Endometrial microvascular endothelial cells (primary cell): ENCODE measurements around the gene CASP10. TPM values are rescaled to one million over a fixed set of nuclear protein-coding genes. Genes with fewer than 3 reads are reported as not detected.
"Not testable (repeated sequence)": the region's sequence is repeated elsewhere in the genome, so short reads cannot be mapped to it uniquely, and the experiment has no call there.

Experiments used
- in situ Hi-C: cut with HindIII; loops from 2 replicates; pipeline ENCODE4 v1.10.0; 2017; ENCODE audit warnings: low sequenced_read_pairs, low pct_unique_long_range_greater_than_20kb; ENCODE audit errors: inconsistent ontology term
- total RNA-seq: library from RNA; depleted of rRNA; stranded (reverse); fragments of >200 nt; gene quantifications from one replicate; pipeline ENCODE4 v1.2.3, GENCODE V29; 2015; ENCODE audit errors: inconsistent ontology term

CASP10 gene
- total RNA-seq, 1 donor from 2014 or later: 19.9 TPM

DNA sequence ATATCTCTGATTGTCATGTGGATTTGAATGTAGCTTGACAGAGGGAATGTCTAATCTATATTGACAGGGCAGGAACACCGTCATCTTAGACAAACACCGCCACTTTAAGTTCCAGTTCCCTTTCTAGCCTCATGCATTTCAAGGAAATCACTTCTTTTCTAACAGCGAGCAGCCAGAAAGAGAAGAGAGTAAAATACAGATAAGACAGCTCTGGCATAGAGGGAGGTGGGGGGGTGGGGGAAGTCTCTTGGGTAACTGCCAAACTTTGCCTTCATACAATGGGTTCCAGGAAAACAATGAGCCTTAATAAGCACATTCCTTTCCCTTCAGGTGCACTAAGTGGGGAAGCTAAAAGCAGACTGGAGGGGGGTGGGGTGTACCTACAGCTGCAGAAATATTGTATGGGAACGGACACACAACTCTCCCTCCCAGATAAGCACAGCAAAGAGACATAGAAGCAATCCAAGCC, 37.2 kb downstream of the CASP10 start:
- in situ Hi-C loops: loop anchor here (25.0 kb wide), 1 partner anchor 308 kb away; no protein-coding TSS in a partner anchor

GRCh38 chr2:201223089-201224073, 40.4 kb downstream of the CASP10 start:
- in situ Hi-C loops: loop anchor here (25.0 kb wide), 1 partner anchor 311 kb away; no protein-coding TSS in a partner anchor

GRCh38 chr2:201228271-201228911, 45.5 kb downstream of the CASP10 start:
- in situ Hi-C loops: no loop called here

GRCh38 chr2:201228912-201229290, 46.0 kb downstream of the CASP10 start:
- in situ Hi-C loops: no loop called here

DNA sequence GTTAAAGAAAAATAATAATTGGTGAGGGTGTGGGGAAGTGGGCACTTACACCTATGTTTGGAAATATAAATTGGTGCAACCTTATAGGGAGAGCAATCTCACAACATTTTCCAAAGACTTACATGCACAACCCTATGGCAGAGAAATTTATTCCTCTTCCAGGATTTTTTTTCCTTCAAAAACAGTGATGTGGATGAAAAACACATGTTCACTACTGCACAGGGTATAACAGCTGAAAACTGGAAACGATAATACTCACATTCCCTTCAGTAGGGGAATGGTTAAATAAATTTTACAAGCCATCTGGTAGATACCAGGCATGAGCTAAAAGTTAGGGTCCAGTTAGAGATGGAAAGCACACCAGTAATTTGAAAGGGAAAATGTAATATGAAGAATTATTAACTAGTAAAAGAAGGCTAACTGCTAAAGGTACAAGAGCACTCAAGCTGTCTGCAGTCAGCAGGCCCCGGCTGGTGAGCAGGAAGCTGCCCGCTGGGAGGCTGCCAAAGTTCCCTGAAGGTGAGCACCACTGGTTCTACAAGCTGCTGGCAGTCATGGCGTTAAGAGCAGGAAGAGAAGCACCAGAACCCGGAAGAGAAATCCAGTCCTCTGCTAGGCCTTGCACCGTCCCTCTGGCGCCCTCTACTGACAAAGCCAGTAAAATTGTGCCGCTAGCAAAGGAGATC, 49.0 kb downstream of the CASP10 start:
- in situ Hi-C loops: no loop called here

- in situ Hi-C loops: no loop called here
These were observed 49.5 kb downstream of the CASP10 start for GRCh38 chr2:201232467-201232815.

DNA sequence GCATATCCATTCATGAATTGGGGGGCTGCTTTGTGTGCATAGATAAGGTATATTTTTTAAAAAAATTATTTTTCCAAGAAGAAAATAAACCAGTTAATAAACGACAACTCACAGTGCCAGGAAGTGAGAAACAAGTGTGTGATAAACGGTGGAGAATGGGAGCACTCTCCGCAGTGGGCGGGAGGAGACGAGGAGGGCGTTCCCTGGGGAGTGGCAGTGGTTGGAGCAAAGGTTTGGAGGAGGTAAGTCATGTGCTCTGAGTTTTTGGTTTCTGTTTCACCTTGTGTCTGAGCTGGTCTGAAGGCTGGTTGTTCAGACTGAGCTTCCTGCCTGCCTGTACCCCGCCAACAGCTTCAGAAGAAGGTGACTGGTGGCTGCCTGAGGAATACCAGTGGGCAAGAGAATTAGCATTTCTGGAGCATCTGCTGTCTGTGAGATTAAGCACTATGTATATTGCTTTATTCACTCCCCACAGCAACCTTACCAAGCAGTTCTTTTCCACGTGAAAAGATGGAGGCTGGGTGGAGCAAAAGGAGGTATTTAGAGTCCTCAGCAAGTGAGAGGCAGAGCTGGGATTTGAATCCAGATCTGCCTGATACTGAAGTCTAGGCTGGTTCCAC, 50.4 kb downstream of the CASP10 start:
- in situ Hi-C loops: no loop called here

DNA sequence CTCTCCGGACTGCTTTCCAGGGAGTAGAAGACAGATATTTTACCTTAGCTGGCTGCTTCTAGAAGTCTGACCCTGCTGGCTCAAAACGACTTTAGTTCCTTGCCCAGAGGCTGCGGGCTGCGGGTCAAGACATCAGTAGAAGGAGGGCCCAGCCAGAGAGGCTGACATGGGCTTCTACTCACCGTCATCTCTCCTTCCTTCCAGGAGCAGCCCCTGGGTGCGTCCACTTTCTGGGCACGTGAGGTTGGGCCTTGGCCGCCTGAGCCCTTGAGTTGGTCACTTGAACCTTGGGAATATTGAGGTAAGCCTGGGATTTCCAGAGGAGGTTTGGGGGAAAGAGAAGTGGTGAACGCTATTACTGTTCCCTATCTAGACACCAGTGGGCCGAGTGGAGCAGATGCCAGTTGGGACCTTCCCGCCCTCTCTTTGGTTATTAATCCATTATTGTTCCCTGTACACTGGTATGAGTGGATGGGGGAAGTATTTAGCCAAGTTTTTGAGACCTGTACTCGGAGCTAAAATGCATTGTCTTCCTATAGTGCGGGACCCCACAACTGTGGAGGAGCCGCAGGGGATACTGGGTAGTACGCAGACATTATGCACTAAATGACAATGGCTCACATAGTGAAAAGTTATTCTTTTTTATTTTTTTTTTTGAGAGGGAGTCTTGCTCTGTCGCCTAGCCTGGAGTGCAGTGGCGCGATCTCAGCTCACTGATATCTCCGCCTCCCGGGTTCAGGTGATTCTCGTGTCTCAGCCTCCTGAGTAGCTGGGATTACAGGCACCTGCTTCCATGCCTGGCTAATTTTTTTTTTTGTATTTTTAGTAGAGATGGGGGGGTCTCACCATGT, 51.1 kb downstream of the CASP10 start:
- in situ Hi-C loops: no loop called here

GRCh38 chr2:201234663-201235135, 51.8 kb downstream of the CASP10 start:
- in situ Hi-C loops: no loop called here

- in situ Hi-C loops: no loop called here
These were observed 53.2 kb downstream of the CASP10 start for GRCh38 chr2:201235860-201236811.

GRCh38 chr2:201237486-201238123, 54.7 kb downstream of the CASP10 start:
- in situ Hi-C loops: no loop called here

DNA sequence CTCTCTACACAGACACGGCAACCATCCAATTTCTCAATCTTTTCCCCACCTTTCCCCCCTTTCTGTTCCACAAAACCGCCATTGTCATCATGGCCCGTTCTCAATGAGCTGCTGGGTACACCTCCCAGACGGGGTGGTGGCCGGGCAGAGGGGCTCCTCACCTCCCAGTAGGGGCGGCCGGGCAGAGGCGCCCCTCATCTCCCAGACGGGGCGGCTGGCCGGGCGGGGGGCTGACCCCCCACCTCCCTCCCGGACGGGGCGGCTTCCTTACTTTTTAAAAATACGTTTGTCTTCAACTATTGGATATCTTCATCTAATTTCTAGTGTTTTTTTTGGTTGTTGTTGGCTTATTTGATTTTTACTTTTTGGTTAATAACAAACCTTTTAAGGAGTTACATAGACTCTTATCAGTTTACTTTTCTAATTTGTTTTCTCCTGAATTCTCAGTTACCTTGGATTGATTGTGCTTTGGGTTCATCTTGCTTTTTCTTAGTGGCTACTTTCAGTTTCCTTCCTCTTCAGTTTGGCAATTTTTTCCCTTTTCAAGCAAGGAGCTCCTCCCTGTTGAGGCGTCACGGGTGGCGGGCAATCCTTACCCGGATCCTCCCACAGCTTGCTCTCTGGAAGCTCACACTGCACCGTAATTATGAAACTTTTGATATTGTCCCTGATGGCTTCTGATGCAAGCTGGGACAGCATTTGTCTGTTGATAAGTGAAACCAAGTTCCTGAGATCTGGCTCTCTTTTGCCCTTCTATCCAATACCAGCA, 56.4 kb downstream of the CASP10 start:
- in situ Hi-C loops: not testable (repeated sequence)

- in situ Hi-C loops: no loop called here
These were observed 59.8 kb downstream of the CASP10 start for GRCh38 chr2:201242571-201243277.

DNA sequence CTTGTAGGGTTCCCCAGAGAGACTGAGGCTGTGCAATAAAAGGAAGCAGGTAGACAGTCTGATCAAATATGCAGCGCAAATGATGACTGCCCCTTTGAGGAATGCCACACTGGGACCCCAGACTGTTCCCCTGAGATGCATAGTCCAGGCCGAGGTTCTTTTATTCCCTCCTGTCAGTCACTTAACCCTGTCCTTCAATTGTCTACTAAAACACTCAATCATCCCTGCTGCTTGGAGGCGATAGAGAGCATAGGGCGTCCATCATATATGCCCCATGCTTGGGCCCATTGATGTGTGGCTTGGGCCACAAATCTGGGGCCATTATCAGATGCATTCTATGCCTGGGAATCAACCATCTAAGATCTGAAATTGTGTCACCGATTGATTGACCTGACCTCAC, 61.9 kb downstream of the CASP10 start:
- in situ Hi-C loops: no loop called here

DNA sequence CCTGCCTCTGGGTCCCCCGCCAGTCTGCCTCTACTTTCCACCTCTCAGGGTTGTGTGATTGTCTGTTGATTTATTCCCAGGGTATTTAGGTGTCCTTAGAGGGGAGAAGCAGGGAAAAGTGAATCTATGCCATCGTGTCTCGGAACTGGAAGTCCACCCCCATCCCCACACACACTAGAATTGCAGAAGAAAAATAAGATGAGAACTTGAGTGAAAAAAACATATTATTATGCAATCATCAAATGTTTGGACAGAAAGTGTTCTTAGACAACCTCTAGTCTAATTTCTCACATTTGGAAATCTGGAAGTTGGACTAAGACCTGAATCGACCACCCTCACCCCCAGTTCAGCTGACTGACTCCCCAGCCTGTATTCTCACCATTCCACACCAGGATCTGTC, 63.3 kb downstream of the CASP10 start:
- in situ Hi-C loops: no loop called here
